Measurements from ENCODE around the gene PSD4.

The PSD4 gene

DNA sequence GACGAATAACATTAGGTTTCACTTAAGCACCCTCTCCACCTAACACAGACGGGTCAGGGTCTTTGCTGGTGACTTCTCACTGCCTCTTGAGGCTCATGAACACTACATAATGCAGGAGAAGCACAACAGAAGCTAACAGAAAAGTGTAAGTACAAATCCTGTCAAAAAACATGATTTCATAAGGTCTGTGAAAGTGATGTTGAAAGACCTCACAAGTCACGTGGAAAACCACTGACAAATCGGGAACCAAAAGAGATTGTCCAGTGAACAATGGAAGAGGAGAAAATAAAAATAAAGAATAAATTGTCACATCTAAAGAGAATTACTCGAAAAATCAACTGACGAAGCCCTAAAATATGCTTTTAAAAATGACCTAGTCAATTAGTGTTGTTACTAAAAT lies 14.0 kb downstream of the PSD4 start:
- no peak overlapping the region for H3K4me3 ChIP-seq (ENCODE audit: low read length)
- no peak for DNase-seq (ENCODE audit: low read depth)
- TF ChIP-seq, protein P1, sequence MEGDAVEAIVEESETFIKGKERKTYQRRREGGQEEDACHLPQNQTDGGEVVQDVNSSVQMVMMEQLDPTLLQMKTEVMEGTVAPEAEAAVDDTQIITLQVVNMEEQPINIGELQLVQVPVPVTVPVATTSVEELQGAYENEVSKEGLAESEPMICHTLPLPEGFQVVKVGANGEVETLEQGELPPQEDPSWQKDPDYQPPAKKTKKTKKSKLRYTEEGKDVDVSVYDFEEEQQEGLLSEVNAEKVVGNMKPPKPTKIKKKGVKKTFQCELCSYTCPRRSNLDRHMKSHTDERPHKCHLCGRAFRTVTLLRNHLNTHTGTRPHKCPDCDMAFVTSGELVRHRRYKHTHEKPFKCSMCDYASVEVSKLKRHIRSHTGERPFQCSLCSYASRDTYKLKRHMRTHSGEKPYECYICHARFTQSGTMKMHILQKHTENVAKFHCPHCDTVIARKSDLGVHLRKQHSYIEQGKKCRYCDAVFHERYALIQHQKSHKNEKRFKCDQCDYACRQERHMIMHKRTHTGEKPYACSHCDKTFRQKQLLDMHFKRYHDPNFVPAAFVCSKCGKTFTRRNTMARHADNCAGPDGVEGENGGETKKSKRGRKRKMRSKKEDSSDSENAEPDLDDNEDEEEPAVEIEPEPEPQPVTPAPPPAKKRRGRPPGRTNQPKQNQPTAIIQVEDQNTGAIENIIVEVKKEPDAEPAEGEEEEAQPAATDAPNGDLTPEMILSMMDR (conservative IDR thresholded peaks at IDR 0.05; ENCODE audit: low read length): no peak

- no peak for DNase-seq (ENCODE audit: low read depth)
- TF ChIP-seq, protein P1 (conservative IDR thresholded peaks at IDR 0.05; ENCODE audit: low read length): no peak
- H3K4me3 ChIP-seq (ENCODE audit: low read length): no peak overlapping the region
Measured at GRCh38 chr2:113190871-113191270, 17.1 kb downstream of the PSD4 start.

- DNase-seq (ENCODE audit: low read depth): no peak
- TF ChIP-seq, protein P1 (conservative IDR thresholded peaks at IDR 0.05; ENCODE audit: low read length): no peak
- H3K4me3 ChIP-seq (ENCODE audit: low read length): no peak overlapping the region
Measured at GRCh38 chr2:113192459-113193100, 18.8 kb downstream of the PSD4 start.

- no peak for DNase-seq (ENCODE audit: low read depth)
- TF ChIP-seq, protein P1 (conservative IDR thresholded peaks at IDR 0.05; ENCODE audit: low read length): no peak
- no peak overlapping the region for H3K4me3 ChIP-seq (ENCODE audit: low read length)
Measured at GRCh38 chr2:113195923-113196501, 22.2 kb downstream of the PSD4 start.

GRCh38 chr2:113196839-113197238 lies 23.1 kb downstream of the PSD4 start:
- DNase-seq (ENCODE audit: low read depth): no peak
- TF ChIP-seq, protein P1 (conservative IDR thresholded peaks at IDR 0.05; ENCODE audit: low read length): no peak
- no peak overlapping the region for H3K4me3 ChIP-seq (ENCODE audit: low read length)

DNA sequence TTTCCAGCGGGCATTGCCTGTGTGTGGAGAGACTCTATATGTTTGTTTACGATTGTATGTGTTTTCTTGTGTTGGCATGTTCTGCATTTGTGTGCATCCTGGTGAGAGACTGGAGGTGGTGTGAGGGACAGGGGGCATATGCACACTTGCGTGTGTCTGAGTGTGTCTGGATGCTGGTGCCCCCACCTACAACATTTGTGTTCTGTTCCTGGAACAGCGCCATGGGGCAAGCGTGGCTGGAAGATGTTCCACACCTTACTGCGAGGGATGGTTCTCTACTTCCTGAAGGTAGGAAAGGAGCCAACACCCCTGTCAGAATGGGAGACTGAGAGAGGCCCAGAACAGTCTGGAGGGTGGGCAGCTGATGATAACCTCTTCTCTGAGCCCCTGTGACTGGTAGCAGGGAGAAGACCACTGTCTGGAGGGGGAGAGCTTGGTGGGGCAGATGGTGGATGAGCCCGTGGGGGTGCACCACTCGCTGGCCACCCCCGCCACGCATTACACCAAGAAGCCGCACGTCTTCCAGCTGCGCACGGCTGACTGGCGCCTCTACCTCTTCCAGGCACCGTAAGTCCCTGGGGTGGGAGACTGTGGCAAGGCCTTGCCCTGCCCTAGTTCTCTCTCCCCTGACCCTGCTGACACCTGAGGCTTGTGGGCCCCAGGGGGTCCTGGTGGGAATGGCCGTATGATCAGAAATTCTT lies 23.7 kb downstream of the PSD4 start:
- no peak for DNase-seq (ENCODE audit: low read depth)
- TF ChIP-seq, protein P1 (conservative IDR thresholded peaks at IDR 0.05; ENCODE audit: low read length): no peak
- no peak overlapping the region for H3K4me3 ChIP-seq (ENCODE audit: low read length)

Measured in AG10803 (cell line).